NCI-H2107 (cell line): Measurements from ENCODE around the gene APOL4.
"Not testable (repeated sequence)": the region's sequence is repeated elsewhere in the genome, so short reads cannot be mapped to it uniquely, and the experiment has no call there.

ENCODE experiments used
- DNase-seq: peaks from one replicate; lab custom pipeline; 2025; lab: John Stamatoyannopoulos, UW

The APOL4 gene

DNA sequence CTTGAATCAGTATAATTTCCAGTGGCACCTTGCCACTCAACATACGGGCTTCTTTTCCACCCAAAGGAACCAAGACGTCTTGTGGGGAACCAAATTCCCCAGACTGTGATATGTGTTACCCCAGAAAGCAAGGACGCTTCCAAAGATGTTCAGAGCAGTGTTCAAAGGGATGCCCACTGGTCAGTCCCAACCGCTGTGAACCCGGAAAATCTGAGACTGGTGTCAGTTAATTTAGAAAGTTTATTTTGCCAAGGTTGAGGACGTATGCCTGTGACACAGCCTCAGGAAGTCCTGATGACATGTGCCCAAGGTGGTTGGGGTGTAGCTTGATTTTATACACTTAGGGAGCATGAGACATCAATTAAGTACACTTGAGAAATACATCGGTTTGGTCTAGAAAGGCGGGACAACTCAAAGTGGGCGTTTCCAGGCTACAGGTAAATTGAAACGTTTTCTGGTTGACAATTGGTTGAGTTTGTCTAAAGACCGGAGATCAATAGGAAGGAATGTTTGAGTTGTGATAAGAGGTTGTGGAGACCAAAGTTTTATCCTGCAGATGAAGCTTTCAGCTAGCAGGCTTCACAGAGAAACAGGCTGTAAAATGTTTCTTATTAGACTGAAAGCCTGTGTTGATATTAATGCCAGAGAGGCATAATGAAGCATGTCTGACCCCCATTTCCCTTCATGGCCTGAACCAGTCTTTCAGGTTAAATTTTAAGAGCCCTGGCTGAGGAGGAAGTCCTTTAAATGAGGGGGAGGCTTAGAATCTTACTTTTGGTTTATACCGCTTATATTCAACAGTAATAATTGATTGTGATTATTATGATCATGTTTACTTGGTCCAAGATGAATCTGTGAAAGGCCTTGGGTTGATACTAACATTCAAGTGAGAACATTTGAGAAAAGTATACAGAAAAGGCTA is 47.8 kb downstream of the APOL4 start:
- no peak for DNase-seq

DNA sequence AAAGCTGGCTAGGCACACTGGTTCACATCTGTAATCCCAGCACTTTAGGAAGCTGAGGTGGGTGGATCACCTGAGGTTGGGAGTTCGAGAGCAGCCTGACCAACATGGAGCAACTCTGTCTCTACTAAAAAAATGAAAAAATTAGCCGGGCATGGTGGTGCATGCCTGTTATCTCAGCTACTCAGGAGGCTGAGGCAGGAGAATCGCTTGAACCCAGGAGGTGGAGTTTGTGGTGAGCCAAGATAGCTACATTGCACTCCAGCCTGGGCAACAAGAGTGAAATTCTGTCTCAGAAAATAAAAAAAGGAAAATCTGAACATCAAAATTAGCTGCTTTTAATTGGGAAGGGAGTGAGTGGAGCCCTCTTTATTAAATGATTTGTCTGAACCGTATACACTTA is 48.8 kb downstream of the APOL4 start:
- DNase-seq, result not testable (repeated sequence)

DNA sequence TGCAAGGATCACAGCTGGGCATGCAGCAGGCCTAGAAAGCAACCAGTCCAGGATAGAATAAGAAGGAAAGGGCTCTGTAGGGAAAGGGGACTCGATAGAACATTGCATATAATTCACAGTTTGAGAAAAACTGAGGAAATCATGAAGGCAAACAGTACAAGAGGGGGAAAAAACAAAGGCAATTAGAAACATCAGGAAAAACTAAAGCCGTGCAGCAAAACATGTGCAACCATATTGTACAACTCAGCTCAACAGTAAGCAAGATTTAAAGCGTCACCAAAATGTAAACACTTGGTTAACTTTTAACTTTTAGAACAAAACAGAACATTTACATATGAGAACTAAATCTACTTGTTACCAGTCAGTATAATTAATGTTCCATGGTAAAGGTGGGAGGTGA is 49.5 kb downstream of the APOL4 start:
- DNase-seq, result no peak

DNA sequence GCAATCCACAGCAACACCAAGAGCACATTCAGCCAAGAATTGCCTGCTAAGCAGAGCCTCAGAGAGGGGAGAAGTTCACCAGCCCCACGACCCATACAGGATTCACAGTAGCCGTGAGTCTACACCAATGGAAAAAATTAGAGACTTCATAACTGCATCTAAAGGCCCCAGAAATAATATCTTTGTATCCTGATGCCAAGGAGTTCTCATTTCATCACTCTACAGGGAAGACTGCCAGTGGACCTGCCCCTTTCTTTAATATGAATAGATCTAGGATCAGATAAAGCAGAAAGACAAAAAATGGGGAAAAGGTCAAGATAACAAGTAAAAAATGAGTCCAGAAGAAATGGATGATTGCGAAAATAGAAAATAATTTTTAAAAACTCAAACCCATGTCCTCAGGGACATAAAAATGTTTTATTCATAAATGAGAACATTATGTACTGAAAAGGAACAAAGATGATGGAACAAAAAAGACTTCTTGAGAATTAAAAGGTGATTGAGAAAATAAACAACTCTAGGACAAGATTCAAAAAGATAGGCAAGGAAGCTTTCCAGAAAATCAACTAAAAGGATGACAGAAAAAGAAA is 50.5 kb downstream of the APOL4 start:
- no peak for DNase-seq

DNA sequence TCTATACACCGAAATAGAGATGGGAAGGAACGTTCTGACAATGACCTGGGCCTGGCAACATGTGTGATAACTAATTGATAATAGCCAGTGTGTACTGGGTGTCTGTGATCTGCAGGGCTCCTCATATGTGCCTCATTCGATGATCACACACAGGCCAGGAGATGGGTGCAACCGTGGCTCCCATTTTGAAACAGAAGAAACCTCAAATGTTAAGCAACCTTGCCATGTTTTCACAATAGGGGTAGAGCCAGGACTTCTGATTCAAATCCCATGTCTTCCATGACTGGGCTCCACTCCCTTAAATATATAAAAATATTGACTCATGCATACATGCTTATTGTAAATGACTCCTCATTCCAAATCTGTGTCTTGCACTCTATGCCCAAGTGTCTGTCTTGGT is 52.2 kb downstream of the APOL4 start:
- DNase-seq, result no peak

DNA sequence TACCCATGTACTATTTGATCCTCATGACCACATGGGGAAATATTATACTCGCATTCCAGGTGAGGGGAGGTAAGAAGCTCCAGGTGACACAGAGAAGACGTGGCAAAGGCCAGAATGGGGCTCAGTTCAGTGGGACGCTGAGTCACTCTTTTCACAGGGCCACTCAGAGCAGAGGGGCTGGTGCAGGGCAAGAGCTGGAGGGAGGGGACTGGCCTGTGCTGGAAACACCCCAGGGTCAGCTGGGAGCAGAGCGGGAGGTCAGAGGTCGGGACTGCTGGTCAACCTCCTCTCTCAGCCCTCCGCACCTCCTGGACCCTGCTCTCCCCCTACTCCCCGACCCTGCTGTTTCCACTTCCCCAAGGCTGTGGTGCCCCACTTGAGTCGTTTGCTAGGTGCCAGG is 53.2 kb downstream of the APOL4 start:
- no peak for DNase-seq

DNA sequence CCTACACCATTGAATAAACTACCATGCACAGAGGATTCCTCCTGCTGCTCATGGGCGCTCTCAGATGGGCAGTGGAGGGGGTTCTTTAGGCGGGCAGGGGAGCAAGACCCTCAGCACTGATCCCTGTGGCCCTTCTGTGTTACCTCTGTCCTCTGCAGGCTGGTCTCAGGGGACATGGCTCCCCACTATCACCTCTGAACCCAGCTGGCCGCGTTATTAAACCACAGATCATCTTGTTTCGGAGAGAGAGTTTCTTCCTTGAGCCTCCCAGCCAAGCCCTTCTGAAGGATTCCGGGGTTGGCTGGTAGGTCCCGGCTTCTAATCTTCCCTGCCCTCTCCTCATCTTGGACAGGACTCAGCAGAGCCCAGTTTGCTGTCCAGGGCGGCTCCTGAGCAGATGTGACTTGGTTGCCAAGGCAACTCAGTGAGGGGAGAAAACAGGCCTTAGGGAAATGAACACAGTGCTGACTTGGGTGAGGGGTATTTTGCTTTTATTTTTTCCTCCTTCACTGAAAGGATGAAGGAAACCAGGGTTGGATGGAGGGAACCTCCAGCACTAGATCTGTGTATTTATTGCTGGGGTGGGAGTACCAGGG is 54.3 kb downstream of the APOL4 start:
- DNase-seq, result no peak

DNA sequence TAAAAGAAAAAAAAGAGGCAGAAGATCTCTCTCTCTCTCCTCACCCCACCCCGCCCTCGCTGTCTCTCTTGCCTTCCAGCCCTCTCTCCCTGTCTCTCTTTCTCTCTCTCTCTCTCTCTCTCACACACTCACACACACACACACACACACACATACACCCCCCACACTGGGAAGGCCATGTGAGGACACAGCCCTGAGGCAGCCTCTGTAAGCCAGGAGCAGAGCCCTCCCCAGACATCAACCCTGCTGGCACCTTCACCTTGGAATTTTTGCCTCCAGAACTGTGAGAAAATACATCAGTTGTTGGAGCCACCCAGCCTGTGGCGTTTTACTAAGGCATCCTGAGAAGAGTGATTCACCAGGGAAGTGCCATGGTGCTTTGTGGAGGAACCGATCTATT is 55.7 kb downstream of the APOL4 start:
- no peak for DNase-seq

DNA sequence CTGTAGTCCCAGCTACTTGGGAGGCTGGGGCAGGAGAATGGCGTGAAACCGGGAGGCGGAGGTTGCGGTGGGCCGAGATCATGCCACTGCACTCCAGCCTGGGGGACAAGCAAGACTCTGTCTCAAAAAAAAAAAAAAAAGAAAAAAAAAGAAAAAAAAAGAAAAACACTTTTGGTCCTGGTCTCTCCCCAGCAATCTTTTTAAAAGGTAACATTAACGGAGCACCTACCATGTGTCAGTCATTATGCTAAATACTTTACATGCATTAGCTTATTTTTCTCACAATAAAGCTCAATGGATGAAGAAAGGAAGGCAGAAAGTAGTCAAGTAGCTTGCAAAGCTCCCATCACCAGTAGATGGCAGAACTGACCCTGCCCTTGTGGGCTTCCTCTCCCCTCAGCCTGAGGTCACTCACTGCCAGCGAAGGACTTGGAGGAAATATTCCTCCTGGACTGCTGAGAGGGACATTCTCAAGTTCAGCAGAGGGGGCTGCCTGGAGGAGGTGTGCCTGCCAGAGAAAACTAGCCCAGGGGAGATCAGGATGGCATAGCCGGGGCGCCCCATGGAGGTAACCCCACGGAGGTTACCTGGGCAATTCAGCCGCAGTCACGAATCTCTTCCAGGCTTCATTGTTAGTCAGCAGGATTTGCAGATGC is 56.6 kb downstream of the APOL4 start:
- DNase-seq, result no peak

DNA sequence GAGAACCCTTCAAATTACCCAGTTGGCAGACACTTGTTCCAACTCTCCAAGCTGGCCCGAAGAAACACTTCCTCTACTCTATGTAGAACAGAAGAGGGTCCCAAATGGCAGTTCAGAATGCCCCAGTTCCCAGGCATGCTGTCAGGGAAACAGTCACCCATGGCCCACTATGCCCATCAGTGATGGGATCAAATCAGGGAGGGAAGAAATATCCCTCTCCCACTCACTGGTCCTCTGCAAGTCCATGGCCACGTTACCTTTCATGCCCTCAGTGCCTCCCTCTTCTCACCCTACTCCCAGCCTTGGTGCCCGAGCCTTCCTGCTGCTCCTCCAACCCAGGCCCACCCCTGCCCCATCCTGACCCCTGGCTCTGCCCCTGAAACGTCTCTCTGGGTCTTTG is 57.7 kb downstream of the APOL4 start:
- no peak for DNase-seq

DNA sequence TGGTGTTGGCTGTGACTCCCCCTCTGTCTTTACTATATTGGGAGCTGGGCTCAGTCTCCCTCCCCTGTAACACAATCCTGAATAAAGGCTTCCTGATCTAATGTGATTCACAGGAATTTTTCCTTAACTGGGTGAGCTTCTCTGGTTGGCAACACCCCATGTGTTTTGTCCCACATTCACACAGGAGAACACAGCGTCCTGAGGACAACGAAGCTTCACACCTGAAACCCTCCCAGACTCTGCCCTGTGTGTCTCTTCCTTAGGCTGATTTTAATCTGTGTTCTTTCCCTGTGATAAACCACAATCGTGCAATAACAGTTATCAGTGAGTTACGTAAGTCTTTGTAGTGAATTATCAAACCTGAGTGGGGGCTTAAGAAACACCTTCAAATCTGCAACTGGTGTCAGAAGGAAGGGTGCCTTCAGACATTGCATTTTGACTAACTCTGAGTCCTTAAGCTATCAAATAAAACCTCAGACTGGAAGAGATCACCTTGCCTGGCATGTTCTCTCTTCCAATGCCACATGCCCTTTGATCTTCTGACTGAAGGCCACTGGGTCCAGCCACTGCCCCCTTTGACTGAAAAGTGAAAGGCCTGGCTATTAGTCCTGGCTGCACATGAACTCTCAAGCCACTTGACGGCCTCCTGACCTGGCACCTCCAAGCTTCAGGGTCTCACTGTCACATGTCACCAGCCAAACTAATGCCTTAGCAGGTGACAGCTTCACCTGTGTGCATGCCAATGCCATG is 58.4 kb downstream of the APOL4 start:
- no peak for DNase-seq

DNA sequence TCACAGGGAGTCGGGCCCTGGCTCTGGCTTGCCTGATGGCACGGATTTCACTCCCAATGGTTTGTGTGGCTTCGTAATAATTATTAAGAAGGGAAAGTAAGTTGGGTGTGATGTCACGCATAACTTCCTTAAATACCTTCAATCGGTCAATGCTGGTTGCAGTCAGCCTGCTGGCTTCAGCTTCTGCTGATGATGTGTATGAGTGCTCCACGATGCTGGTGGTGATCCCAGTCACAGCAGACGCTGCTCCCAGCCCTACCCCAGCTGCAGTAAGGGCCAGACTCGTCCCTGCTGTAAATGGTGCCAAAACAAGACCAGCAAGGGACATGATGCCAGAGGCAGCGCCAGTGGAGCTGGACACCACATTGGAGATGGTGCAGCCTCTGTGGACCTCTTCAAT is 60.1 kb downstream of the APOL4 start:
- DNase-seq, result no peak
